NCI-H146 (cell line): ENCODE measurements around the gene SPATA31D1.
"Not testable (repeated sequence)": the region's sequence is repeated elsewhere in the genome, so short reads cannot be mapped to it uniquely, and the experiment has no call there.

Source experiments
- DNase-seq: peaks from one replicate; lab custom pipeline; 2025; lab: John Stamatoyannopoulos, UW

Gene SPATA31D1

DNA sequence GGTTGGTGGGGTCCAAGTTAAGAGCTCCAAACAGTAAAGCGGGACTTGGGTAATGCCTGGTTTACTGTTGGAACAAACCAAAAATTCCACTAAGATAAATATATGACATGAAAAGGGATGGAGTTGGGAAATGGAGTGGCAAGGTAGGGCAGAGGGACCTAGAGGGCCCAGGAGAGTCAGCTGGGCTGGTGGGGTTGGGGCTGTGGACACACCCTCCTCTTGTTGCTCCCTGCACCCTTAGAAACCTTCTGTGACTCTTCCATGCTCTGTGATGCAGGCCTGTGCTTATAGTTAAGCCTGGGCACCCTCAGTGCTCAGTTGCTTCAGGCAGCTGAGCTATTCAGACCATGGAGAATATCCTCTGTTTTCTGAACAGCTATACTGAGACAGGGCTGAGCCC is at the start of gene SPATA31D1:
TSS of gene SPATA31D1 (plus strand) at position 301 of the 400 bp plus-strand sequence. CDS start at position 348, 47 bp downstream.
- not testable (repeated sequence) for DNase-seq

DNA sequence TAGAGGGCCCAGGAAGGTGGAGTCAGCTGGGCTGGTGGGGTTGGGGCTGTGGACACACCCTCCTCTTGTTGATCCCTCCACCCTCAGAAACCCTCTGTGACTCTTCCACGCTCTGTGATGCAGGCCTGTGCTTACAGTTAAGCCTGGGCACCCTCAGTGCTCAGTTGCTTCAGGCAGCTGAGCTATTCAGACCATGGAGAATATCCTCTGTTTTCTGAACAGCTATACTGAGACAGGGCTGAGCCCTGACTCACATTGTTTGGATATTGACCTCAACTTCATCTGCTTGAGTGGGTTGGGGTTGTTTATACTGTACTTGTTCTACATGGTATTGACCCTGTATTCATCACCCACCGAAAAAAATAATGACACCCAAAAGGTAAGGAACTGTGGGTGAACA is 45.2 kb upstream of the SPATA31D1 start, which contains the start of gene SPATA31D3:
TSS of gene SPATA31D3 (plus strand) at position 108 of the 400 bp plus-strand sequence. CDS start at position 194, 86 bp downstream.
- DNase-seq, result not testable (repeated sequence)

DNA sequence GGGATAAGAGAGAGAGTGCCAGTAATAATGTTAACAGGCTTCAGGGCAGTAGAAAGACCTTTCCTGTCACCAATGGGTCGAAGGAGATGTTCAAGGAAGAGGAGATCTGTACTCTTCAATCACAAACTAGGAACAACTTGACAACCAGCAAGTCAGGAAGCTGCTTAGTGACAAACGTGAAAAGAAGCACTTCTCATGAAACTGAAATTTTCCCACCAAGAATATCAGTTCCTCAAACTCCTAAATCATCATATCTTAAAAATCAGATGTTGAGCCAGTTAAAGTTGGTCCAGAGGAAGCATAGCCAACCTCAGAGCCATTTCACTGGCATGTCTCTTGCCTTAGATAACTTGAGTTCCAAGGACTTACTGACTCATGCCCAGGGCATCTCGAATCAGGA is 39.9 kb upstream of the SPATA31D1 start:
- DNase-seq, result not testable (repeated sequence)

DNA sequence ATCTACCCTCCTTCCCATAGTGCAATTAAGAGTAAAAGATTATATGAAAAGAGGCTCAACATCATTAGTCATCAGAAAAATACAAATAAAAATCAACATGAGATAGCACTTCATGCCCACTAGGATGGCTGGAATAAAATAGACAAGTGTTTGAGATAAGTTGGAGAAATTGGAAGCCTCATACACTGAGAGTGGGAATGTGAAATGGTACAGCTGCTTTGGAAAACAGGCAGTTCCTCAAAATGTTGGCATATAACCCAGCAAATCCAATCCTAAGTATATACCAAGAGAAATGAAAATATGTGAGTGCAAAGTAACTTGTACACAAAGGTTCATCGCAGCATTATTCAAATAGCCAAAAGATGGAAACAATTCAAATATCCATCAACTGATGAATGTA is 35.5 kb upstream of the SPATA31D1 start:
- DNase-seq, result no peak

DNA sequence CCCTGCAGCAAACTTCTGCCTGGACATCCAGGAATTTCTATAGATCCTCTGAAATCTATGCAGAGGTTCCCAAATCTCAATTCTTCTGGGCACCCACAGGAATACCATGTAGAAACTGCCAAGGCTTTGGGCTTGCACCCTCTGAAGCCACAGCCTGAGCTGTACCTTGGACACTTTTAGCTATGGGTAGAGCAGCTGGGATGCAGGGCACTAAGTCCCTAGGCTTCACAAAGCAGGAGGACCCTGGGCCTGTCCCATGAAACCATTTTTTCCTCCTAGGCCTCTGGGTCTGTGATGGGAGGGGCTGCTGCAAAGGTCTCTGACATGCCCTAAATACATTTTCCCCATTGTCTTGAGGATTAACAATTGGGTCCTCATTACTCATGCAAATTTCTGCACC is 32.9 kb upstream of the SPATA31D1 start:
- DNase-seq, result no peak

DNA sequence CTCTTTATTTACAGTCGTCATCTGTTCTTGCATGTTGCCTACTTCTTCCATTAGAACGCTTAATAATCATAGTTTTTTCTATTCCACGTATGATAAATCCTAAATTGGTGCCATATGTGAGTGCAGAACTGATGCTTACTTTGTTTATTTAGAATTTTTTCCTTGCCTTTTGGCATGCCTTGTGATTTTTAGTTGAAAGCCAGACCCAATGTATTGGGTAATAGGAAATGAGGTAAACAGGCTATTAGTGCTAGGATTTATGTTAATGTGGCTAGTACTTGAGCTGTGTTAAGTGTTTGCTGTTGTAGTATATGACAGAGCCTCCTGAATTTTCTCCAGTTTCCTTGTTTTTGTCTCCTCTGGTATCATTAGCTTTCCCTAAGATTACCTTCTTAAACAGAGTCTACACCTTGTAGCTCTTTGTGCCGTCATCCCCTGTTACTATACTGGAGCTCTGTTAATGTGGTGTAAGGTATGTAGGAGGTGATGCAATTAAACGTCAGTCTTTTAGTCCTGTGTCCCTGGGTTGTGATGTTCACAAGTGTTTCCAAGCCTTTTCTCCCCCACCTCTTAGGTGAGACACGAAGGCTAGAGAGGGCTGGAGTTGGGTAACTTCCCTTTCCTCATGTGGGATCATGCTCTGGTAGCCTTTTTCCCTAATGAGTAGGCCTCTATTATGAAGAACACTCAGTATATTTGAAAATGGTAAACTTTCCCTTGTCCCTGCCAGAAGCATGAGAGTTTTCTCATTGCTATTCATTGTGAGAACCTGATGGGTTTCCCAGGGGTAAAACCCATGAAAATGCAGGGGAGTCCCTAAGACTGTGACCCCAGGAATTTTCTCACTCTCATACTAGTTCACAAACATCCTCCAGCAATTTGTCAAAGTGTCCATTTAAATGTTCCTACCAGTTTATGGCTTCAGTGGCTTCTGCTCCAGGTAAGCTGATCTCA is 24.1 kb upstream of the SPATA31D1 start:
- no peak for DNase-seq

DNA sequence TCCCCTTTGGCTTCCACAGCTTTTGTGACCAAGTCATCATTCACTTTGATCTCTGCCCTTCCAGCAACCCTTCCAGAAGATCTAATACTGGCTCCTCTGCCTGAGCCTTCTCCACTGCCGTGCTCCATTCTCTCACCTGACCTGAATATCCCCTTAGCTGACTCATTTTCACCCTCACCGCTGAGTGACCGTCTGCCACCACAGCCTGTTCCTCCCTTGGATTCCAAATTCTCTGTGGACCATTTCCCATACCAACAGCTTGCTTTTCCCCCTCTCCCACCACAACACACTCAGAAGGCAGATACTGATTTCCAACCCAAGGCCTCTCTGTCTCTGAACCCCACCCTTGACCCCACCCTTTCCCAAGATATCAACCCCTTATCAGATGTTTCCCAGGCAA is 20.5 kb upstream of the SPATA31D1 start:
- no peak for DNase-seq

DNA sequence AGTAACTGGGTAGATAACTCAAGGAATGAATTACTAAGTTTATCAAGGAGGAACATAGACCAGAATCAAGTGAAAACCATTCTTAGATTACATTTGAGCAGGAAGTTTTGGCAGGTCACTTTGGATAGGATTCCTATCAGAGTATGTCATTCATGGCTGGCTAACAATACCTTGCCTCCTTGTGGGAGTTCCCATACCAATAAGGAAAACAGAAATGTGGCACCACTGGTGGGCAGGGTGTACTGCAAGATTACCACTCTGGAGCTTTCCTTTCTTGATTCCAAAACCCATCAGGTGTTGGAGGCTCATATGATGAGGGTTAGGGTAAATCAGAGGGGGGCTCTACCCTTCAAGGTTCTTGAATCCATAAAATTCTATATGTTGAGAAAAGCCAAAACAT is 18.6 kb upstream of the SPATA31D1 start:
- no peak for DNase-seq

DNA sequence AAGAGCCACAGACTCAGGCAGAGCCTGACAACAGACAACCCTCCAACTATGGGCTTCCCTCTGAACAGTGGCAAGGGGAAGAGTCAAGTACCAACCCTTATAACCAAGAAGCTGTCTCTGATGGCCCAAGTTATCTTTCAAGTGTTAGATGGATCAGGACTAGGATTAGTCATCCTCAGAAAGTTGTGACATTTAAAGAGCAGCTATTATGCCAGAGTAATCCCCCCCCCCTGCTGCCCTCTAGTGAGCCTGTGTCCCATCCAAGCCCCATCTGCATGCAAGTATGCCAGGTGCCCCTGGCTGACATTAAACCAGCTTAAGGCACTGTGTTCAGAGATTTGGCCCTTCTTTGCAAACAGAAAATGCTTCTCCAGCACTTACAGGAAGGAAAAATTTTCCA is 16.8 kb upstream of the SPATA31D1 start:
- no peak for DNase-seq

DNA sequence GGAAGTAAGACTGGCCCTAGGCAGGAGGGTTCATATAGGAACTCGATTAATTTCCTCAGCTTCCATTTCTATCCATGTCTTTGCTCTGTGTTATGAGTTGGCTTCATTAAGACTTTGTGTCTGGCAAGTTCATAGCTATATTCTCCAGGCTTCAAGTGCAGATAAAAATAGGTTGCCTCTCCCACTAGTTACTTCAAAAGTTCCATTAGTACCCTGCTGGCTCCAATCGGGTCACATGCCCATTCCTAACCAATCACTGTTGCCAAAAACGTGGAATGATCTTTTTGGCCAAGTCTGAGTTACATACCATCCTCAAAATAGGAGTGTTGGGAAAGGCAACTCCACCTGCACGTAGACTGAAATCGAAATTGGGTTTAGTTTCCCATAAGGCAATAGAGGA is 13.8 kb upstream of the SPATA31D1 start:
- DNase-seq, result no peak

DNA sequence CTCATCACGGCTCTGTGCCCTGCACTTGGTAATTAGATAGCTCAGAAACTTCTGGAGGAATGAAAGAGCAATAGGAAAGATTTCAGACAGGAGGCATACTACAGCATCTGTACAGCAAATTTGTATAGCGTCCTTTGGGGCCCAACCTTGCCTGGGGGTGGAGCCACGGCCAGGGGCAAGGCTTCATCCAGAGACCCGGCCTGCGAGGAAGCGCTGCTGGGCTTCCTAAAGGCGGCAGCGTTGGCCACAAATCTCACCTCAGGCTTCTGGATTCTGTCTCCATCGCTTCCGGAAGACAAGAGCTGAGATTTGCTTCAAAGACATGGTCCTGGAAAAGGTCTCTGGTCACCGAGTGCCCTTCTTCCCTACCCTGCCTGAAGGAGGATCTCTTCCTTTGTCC is 12.2 kb upstream of the SPATA31D1 start:
- DNase-seq, result no peak

DNA sequence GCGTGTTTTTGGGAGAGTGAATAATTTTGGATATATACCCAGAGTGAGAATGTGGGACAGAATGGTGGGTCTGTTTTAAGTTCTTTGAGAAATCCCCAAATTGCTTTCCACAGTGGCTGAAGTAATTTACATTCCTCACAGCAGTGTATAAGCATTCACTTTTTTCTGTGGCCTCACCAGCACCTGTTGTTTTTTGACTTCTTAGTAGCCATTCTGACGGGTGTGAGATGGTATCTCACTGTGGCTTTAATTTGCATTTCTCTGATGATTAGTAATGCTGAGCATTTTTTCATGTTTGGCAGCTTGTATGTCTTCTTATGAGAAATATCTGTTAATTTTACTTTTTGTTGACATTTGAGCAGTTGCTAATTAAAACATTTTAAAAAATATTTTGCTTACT is 9.4 kb upstream of the SPATA31D1 start:
- no peak for DNase-seq

DNA sequence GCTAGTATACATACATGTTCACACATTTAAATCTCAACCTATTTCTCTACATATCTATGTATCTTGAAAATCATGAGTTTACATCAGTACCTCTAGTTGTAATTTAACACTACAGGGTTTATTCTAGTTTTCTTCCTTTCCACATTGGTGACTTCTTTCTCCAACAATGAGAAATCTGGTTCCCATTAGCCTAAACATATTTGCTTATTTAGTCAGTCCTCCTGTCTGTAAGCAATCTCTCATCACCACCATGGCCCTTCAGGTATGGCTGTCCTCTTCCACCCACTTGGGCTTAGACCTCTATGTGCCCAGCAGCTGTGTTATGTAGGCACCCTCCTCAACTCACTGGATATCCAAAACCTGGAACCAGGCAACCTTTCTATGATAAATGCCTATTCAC is 8.0 kb upstream of the SPATA31D1 start:
- no peak for DNase-seq

DNA sequence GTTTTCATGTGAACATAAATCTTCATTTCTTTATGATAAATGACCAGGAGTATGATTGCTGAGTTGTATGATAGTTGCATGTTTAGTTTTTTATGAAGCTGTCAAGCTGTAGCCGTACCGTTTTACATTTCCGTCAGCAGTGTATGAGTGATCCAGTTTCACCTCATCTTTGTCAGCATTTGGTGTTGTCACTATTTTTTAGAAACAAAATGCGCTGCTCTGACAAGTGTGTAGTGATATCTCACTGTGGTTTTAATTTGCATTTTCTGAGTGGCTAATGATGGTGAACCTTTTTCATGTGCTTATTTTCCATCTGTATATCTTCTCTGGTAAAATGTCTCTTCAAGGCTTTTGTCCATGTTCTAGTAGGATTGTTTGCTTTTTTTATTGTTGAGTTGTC is 6.7 kb upstream of the SPATA31D1 start:
- DNase-seq, result no peak

DNA sequence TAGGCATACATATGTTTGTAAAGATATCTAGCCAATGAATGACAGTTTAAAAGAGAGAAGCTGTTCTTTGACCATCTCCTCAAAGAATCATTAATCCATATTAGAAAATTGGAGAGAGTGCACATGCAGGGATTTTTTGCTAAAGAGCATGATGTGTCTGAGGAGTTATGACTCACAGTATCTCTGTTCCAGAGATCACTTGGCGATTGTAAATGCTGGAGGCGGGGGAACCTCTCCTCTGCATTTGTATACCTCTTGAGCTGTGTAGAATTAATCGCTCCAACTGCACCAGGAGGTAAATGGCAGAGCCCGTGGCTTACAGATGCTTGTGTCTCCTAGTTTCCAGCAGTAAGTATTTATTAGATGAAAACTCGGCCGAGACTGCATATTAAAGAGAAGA is 3.6 kb upstream of the SPATA31D1 start:
- no peak for DNase-seq

DNA sequence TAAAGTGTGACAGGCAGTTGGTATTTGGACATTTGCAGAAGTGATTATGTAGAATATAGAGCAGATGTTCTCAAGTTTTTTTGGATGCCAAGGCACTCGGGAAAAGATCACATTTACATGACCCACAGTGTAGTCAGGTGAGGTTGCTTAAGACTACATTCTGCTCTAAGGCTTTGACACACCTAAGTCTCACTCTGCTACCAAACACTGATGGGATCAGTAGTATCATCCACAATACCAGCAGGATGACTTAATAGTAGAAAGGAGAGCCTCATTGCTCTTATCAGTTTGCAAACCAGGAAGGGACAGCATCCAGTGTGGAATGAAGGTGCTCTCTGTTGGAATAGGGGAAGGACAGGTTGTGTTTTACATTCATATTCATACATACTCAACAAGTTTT is 2.5 kb upstream of the SPATA31D1 start:
- DNase-seq, result no peak

DNA sequence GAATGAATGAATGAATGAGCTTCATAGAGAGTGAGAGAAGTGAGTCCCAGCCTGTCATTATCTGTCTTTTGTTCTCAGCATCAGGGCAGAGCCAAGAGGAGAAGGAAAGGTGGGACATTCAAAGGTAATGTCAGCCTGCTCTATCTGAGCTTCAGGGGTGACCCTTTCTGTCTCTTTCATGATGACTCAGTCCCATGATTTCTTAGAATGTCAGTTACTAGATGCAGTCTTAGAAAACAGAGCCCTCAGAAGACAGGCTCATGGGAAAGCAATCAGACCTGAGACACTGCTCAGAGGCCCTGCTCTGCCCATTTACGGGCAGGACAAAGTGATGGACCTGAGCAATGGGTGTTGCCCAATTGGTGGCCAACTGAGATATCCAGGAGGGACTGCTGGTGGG is 1.1 kb downstream of the SPATA31D1 start:
- DNase-seq, result no peak

DNA sequence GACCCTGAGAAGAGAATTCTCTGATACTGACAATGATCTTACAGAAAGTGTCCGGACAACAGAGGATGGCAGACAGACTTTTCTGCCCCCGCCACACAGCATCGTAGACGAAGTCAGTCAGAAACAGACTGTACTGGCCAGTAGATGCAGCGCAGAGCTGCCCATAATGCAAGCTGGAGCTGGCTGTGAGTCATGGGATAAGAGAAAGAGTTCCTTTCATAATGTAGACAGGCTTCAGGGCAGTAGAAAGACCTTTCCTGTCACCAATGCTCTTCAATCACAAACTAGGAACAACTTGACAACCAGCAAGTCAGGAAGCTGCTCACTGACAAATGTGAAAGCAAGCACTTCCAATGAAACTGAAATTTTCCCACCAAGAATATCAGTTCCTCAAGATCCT is 5.1 kb downstream of the SPATA31D1 start:
- no peak for DNase-seq

DNA sequence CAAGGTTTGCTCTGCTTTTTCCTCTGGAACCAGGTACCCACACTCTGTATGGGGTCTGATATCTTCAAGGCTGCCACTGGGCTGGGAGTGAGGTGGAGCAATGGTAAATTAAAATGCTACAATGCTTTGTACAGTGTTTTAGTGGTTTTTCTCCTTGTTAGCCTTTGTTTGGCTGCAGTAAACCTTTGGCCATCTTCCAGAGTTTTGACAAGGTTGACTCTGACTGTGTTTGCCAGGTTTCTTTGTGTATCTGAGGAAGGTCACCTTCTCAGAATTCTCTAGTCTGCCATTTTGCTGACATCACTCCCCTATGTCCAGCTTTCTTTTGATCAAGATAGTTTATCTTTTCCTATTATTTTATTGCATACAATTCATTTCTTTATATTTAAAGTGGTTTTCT is 11.2 kb downstream of the SPATA31D1 start:
- DNase-seq, result no peak

DNA sequence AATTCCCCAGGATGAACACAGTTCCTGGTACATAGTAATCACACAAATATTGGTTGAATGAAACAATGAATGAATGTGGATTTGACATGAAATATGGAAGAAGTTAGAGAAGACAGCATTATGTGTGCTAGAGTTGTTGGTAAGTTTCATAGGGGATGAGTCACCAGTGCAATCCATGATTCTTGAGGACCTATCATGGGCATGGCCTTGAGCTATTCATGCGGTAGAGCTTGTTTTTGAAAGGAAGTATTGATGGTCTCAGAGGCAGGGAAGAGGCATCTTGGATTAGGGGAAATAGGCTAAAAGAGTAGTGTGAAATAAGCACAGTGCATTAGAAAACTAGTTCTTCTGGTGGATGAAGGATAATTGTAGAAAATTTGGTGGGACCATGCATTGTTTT is 22.1 kb downstream of the SPATA31D1 start:
- DNase-seq, result no peak

DNA sequence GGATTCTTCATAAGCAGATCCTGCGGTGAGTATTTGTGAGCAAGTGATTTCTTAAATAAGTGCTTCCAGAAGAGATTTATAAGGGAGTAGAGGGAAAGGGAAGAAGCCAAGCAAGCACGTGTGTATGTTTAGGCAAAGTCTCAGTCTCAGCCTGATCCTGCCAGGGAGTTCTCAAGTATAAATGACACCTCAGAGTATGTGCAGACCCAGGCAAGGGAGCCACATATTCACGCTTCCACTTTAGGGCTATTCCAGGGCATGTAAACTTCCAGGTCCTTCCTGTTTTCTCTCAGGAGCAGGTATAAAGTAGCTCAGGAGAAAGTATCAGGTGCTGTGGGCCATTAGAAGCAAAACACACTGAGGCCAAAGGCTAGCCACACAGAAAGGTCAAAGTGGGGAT is 22.6 kb downstream of the SPATA31D1 start:
- no peak for DNase-seq

DNA sequence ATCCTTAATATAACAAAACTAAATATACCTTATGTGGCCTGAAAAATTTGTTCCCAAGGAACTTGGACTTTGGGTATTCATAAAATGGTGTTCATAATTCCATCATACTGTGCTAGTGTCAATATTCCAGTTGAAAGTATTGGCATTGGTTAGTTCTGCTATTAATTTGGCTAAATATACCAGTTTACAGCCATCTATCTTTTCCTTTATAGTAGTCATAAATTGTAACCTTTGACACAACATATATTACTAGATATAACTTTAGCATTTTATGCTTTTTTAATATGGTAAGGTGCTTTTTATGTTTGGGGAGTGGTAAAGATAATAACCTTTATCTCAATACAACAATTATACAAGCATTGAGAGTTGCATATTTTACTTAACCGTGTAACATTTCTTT is 23.7 kb downstream of the SPATA31D1 start:
- no peak for DNase-seq

DNA sequence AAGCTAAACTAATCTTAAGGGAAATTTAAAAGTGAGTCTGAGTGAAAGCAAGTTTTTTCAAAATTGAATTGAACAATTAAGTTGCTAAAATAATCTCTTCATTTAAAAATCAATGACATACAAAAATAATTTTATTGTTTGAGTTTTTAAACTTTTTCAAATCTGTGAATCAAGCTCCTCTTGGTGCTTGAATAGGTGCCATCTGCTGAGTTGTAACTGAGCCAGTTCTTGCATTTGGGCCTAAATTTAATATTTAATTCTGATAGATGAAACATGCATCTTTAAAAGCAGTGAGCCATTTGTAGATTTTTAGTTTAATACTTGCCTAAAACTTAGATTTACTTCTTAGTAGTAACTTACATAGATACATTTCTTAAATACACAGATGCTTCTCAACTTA is 31.8 kb downstream of the SPATA31D1 start:
- DNase-seq, result no peak

DNA sequence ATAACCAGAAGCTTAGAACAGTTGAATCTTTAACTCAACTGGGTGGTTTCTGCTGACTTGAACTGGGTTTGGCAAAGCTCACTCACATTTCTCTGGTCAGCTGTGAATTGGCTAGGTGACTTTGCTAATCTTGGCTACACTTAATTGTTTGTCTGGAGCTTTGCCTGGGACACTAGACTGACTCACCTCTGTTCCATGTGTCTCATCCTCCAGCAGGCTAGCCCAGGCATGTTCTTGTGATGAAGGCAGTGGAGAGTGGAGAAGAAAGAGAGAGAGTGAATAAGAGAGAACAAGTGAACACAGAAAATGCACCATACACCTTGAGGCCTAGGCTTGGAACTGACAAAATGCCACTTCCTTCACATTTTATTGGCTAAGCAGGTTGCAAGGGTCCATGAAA is 32.6 kb downstream of the SPATA31D1 start:
- DNase-seq, result no peak
